Measurements from ENCODE around the gene CNOT10. TPM values are rescaled to one million over a fixed set of nuclear protein-coding genes. Genes with fewer than 3 reads are reported as not detected.
"Not testable (repeated sequence)": the region's sequence is repeated elsewhere in the genome, so short reads cannot be mapped to it uniquely, and the experiment has no call there.

CNOT10 gene
- total RNA-seq, 1 donor from 2014 or later: 7.6 TPM

- H3K4me1 ChIP-seq: no peaks in the 10 kb centered on the region
- H3K27ac ChIP-seq: no peak overlapping the region
- intact Hi-C loops (cut with DNase I): no loop called here
- DNase-seq (ENCODE audit: low spot score in 2 of 2): no peak
- no peak overlapping the region for H3K4me3 ChIP-seq
- no peaks in the 10 kb centered on the region for H3K27me3 ChIP-seq
- TF ChIP-seq CTCF (IDR thresholded peaks at IDR 0.05): no peak
- no peaks in the 10 kb centered on the region for H3K9me3 ChIP-seq
- peaks cover 47 to 65% of the 10 kb centered on the region in 2 donors for H3K36me3 ChIP-seq
Measured at GRCh38 chr3:32713181-32713580, 28.2 kb downstream of the CNOT10 start.

GRCh38 chr3:32719335-32719734 lies 34.3 kb downstream of the CNOT10 start:
- peaks cover 26 to 40% of the 10 kb centered on the region in 2 donors for H3K36me3 ChIP-seq
- TF ChIP-seq CTCF (IDR thresholded peaks at IDR 0.05): no peak
- no peak overlapping the region for H3K27ac ChIP-seq
- no peak overlapping the region for H3K4me3 ChIP-seq
- no peaks in the 10 kb centered on the region for H3K27me3 ChIP-seq
- H3K4me1 ChIP-seq: no peaks in the 10 kb centered on the region
- no peak for DNase-seq (ENCODE audit: low spot score in 2 of 2)
- intact Hi-C loops (cut with DNase I): no loop called here
- H3K9me3 ChIP-seq: no peaks in the 10 kb centered on the region

- Histone ChIP-seq H3K27me3 (no peaks in the 10 kb centered on the region), H3K4me1 (no peaks in the 10 kb centered on the region), H3K9me3 (no peaks in the 10 kb centered on the region), H3K4me3 (no peak overlapping the region), H3K36me3 (peaks cover 26 to 40% of the 10 kb centered on the region in 2 donors), H3K27ac (no peak overlapping the region)
- no peak for TF ChIP-seq CTCF (IDR thresholded peaks at IDR 0.05)
- intact Hi-C loops (cut with DNase I): no loop called here
- no peak for DNase-seq (ENCODE audit: low spot score in 2 of 2)
Measured at GRCh38 chr3:32719931-32720330, 34.9 kb downstream of the CNOT10 start.

- intact Hi-C loops (cut with DNase I): no loop called here
- peaks cover 22 to 30% of the 10 kb centered on the region in 2 donors for H3K36me3 ChIP-seq
Measured at GRCh38 chr3:32725721-32726120, 40.7 kb downstream of the CNOT10 start.

GRCh38 chr3:32733631-32734229 lies 48.7 kb downstream of the CNOT10 start:
- no peaks in the 10 kb centered on the region for H3K4me1 ChIP-seq
- no peak overlapping the region for H3K4me3 ChIP-seq
- DNase-seq (ENCODE audit: low spot score in 2 of 2): no peak
- intact Hi-C loops (cut with DNase I): no loop called here
- no peaks in the 10 kb centered on the region for H3K27me3 ChIP-seq
- TF ChIP-seq CTCF (IDR thresholded peaks at IDR 0.05): peak in 2 of 3 experiments; percentile 21 to 33
- H3K9me3 ChIP-seq: no peaks in the 10 kb centered on the region
- H3K36me3 ChIP-seq: peaks cover 9 to 40% of the 10 kb centered on the region in 2 donors
- no peak overlapping the region for H3K27ac ChIP-seq

More at GRCh38 chr3:32725721-32726120, 40.7 kb downstream of the CNOT10 start:
- no peak for TF ChIP-seq CTCF (IDR thresholded peaks at IDR 0.05)
- Histone ChIP-seq H3K4me1 (no peaks in the 10 kb centered on the region), H3K9me3 (no peaks in the 10 kb centered on the region), H3K4me3 (no peak overlapping the region), H3K27ac (no peak overlapping the region), H3K27me3 (no peaks in the 10 kb centered on the region)
- DNase-seq (ENCODE audit: low spot score in 2 of 2): no peak

GRCh38 chr3:32734756-32735155 lies 49.8 kb downstream of the CNOT10 start:
- no peaks in the 10 kb centered on the region for H3K27me3 ChIP-seq
- H3K36me3 ChIP-seq: peaks cover 14 to 45% of the 10 kb centered on the region in 2 donors
- H3K9me3 ChIP-seq: no peaks in the 10 kb centered on the region
- no peak overlapping the region for H3K4me3 ChIP-seq
- intact Hi-C loops (cut with DNase I): no loop called here
- H3K27ac ChIP-seq: no peak overlapping the region
- no peak for DNase-seq (ENCODE audit: low spot score in 2 of 2)
- H3K4me1 ChIP-seq: no peaks in the 10 kb centered on the region
- TF ChIP-seq CTCF (IDR thresholded peaks at IDR 0.05): no peak

GRCh38 chr3:32743470-32743869 lies 58.5 kb downstream of the CNOT10 start:
- intact Hi-C loops (cut with DNase I); H3K9me3 ChIP-seq; DNase-seq (ENCODE audit: low spot score in 2 of 2); H3K27ac ChIP-seq; H3K4me1 ChIP-seq; H3K4me3 ChIP-seq; H3K27me3 ChIP-seq: not testable (repeated sequence)
- H3K36me3 ChIP-seq: peaks cover 27 to 34% of the 10 kb centered on the region in 2 donors
